ENCODE data around the gene FBXW11.
"Not testable (repeated sequence)": the region's sequence is repeated elsewhere in the genome, so short reads cannot be mapped to it uniquely, and the experiment has no call there.

Gene FBXW11

GRCh38 chr5:172006321-172007174, at the start of gene FBXW11:
FBXW11 (minus strand) TSS chr5:172006638; CDS start chr5:172006502, 136 bp downstream.
- peak; percentile 98 for DNase-seq

DNA sequence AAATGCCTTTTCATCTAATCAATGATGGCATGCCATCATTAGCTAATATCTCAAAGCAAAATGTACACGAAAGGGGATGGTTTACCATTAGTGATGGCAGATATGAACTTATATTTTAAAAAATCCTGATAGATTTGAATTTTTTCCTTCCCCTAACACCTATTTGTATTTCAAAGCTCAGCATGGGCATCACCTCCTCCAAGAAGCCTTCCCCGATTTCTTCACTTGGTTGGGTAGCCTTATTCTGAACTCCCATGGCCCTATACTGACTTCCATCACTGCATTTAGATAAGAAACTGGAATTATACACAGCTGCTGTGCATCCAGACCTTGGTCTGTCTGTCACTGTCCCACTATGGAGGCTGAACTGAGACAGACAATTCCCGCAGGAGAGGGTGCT, 49.6 kb upstream of the FBXW11 start:
- no peak for DNase-seq

DNA sequence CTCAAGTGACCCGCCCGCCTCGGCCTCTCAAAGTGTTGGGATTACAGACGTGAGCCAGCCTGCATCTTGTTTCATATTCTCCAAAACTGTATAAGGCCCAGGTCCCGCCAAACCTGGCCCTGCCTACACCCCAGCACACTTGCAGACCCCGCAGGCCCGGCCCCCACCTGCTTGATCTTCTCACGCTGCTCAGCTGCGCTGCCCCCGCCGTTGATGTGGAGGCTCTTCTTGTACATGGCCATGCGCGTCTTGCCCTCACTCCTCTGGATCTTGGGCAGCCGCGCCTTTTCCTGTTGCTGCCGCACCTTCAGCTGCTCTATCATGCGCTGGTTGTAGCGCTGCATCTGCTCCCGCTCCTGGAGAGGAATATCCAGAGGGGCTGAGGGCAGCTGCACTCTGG, 49.0 kb upstream of the FBXW11 start:
- DNase-seq: no peak

DNA sequence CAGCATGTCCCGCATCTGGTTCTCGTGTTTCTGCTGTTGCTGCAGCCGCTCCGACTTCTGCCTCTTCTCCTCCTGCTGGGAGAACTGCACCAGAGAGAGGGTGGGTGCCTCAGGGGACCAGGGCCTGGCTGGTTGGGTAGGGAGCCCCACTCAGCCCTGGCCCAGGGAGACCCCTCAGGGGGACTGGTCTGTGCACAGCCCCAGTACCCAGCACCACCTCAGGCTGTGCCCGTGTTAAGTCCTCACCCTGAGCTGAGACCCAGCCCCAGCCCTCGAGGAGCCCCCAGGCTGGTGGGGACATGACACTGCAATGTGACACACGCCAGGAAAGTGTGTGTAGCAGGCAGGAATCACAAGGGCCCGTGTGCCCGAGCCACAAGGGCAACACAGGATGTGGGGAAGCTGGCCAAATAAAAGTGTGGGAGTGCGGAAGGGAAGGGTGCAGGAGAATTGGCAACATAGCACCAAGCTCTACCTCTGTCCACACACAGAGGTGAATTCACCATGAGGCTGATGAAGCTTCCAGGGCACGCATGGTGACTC, 48.2 kb upstream of the FBXW11 start:
- DNase-seq: no peak

DNA sequence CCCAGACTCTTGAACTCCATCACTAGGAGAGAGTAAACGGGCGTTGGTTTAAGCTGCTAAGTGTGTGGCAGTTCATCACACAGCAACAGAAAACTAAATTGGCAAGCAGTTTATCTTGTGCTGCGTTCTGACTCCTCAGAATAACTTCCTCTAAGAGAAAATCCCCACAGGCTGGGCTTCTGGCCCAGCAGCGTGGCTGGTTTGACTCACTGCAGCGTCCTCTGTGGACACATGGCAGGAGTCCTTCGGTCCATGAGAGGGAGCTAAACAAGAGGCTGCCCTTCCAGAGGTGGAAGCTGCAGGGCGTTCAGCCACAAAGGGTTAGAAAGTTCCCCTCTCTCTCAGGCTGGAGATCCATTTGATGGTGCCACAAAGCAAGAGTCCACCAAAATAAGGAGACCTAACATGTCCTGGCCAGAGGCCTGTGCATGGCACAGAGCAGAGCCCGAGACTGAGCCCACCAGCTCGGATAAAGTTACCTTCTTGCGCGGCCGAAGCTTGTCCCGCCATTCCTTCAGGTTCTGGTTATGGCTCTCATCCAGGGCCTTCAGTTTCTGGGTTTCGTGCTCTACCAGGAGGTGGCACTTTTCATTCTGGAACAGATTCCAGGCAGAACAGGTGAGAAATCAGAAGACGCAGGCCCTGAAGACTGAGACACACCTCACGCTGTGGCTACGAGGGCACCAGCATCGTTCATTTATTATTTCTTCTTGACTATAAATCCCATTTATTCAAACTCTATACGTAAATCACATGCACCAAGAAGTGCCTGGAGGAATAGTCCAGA, 46.2 kb upstream of the FBXW11 start:
- no peak for DNase-seq

- DNase-seq: no peak
These were observed 45.4 kb upstream of the FBXW11 start for GRCh38 chr5:172051643-172052339.

DNA sequence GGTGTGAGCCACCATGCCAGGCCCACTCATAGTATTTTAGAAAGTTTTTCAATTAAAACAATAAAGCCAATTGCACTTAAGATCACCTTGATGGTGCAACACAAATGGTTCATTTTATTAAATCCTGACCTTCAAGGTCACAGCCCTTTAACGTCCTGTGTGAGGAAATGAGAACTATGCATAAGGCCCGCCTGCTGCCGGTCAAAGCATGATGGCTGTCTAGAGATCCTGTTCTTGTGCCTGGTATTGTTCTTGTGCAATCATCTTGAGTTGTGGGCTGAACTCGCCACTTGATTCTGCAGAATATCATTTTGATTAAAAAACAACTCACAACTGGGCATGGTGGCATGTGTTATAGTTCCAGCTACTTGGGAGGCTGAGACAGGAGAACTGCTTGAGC, 43.6 kb upstream of the FBXW11 start:
- peak; percentile 46 for DNase-seq

DNA sequence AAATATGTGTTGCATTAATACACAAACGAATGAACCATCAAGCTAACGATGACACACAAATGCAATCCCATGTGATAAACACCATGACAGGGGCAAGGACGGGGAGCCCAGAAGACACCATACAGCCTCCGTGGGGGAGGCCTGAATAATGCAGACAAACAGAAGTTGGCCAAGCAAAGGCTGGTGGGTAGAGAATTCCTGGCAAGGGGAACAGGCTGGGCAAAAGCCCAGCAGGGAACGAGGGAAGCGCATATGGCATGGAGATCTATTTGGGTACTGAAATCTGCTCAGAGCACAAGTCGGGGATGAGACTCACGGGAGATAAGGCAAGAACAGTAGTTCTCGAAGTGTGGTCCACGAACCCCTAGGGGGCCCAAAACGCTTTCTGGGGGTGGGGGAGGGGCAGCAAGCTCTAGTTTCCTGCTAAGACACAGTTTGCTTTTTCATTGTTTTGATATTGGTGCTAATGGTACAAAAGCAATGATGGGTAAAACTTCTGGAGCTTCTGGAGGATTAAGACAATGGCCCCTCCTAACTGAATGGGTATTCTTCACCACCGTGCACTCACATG, 42.9 kb upstream of the FBXW11 start:
- no peak for DNase-seq

GRCh38 chr5:172048539-172049101, 42.2 kb upstream of the FBXW11 start:
- DNase-seq: peak; percentile 24

DNA sequence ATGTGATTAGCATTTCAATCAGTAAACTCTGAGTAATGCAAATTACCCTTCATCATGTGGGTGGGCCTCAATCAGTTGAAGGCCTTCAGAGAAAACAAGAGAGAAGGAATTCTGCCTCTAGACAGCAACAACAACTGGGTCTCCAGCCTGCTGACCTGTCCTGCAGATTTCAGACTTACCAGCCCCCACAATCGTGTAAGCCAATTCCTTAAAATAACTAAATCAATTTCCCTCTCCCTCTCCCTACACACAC, 41.7 kb upstream of the FBXW11 start:
- no peak for DNase-seq

DNA sequence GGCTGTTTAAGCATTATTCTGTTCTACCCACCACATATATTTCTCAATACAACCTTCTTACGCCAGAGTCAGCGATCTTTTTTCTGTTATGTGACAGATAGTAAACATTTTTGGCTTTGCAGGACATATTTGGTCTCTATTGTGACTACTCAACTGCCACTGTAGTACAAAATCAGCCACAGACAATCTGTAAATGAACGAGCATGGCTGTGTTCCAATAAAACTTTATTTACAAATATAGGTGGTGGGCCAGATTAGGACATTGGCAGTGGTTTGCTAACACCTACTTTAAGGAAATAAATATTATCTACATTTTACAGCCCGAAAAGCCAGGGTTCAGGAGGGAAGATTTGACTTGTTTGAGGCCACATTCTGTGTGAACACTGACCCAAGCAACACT, 40.2 kb upstream of the FBXW11 start:
- no peak for DNase-seq

DNA sequence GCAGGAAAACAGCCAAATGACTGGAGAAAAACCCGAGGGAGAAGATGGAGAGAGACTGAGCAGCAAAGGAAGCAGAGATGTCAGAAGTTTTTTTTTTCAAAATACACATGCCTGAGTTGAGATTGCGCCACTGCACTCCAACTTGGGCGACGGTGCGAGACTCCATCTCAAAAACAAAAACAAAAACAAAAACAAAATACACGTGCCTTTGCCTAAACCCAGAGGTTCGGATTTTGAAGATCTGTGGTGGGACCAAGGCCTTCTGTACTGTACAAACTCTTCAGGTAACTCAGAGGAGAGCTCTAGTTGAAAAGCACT, 38.8 kb upstream of the FBXW11 start:
- DNase-seq: no peak

DNA sequence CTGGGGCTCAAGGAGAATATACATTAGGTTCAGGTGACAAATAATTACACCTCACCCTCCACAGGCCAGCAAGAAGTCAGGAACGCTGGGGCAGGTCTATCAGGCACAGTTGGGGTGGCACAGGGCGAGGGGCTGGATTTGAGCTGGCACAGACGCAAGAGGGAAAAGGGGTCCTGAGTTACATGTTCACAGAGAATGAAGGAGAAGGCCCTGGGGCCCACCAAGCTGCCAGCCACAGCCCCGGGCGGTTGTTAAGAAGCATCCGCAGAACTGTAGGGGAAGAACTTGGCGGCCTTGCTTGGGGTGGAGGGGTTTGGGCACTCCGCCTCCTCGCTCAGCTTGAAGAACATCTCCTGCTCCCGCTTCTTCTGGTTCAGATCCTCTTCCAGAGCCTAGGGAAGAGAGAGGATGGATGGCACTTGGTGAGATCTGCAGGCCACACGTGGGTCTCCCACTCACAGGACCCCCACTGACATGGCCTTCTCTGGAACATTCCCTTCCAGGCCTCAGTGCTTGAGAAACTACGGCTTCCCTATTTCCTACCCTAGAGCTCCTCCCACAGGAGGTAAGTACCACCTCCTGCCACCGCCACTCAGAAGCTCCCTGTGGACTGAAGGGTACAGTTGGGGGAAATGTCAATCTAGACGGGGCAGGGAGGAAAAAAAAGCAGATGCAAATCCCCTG, 38.3 kb upstream of the FBXW11 start:
- DNase-seq: no peak

DNA sequence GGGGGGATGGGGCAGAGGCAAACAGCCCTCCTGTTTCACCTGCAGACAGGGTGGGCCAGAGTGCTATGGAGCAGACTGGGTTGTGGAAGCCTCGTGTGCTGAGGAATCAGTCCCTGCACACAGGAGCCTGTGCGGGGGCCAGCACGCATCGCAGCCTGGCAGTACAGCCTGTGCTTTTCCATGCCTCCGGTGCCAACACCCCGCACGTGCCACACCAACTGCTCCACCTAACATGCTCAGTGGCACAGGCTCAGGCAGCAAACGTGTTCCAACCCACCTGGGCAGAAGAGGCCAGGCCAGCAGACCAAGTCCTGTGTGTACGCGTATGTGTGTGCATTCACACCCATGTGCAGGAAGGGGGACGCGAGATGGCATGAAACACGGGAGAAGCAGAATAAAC, 37.4 kb upstream of the FBXW11 start:
- no peak for DNase-seq

DNA sequence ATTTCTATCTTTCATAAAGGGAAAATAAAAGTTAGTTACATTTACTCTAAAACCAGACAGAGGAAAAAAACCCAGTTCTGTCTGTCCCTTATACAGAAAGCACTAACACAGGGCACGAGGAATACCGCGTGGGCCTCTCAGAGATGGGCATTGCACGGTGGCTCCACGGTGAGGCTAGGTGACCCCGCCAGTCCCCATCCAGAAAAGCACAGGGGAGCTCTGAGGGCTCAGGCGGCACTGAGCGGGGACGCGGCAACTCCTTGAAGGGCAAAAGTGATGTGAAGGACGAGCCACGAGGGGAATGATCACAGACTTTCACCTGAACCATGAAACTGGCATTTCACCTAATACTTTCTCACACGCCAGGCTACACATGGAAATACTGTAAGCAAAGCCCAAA, 35.7 kb upstream of the FBXW11 start:
- DNase-seq: no peak

DNA sequence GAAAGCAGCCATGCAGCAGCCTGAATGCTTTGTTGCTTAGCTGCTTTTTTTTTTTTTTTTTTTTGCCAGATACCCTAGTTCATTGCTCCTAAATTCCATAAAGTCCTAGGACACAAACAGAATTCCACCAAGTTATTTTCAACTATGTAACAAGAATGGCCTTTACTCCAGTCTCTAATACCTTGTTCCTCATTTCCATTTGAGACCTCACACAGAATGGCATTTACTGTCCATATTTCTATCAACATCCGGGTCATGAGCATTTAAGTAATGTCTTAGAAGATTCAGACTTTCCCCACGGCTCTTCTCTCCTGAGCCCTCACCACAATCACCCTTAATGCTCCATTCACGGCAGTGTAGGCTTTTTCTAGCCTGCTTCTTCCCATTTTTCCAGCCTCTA, 31.7 kb upstream of the FBXW11 start:
- peak; percentile 30 for DNase-seq

DNA sequence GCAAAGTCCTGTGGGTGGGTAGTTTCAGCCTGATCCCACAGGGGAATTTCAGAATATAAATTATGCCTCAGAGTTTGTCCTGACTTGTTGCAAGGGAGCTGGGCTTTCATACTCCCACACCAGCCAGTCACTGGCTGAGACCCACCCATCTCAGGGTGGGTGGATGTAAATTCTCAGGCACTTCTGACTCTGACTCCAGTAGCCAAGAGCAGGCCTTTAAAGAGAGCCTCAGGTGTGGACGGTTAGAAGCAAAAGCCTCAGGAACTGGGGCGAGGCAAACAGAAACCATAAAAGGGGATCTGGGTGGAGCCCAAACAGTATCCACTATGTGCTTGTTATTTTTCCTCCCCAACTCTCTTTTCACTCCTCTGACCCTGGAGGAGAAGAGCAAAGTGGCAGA, 28.6 kb upstream of the FBXW11 start:
- DNase-seq: peak; percentile 58

DNA sequence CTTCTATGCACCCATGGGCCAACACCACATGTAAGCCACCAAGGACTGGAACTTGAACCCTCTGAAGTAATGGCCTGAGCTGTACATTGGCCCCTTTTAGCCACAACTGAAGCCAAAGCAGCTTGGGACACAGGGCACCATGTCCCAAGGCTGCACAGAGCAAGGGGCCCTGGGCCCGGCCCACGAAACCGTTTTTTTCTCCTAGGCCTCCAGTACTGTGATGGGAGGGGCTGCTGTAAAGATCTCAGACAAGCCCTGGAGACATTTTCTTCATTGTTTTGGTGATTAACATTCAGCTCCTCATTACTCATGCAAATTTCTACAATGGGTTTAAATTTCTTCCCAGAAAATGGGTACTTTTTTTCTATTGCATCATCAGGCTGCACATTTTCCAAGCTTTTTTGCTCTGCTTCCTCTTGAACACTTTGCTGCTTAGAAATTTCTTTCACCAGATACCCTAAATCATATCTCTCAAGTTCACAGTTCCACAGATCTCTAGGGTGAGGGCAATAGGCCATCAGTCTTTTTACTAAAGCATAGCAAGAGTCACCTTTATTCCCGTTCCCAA, 25.5 kb upstream of the FBXW11 start:
- DNase-seq: no peak

DNA sequence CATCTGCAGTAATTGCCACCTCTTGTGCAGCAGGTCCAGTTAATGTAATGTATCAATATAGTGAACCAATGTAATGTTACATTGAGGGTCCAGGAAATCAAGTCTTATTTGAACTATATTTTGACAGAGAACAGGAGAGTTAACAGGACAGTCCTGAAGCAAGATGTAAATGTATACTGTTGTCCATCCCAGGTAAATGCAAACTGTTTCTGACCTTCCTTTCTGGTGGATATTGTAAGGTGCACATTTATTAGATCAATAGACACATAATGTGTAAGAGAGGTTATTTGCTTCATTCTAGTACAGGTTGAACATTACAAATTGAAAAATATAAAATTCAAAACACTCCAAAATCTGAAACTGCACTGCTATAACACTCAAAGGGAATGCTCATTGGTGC, 23.4 kb upstream of the FBXW11 start:
- no peak for DNase-seq

DNA sequence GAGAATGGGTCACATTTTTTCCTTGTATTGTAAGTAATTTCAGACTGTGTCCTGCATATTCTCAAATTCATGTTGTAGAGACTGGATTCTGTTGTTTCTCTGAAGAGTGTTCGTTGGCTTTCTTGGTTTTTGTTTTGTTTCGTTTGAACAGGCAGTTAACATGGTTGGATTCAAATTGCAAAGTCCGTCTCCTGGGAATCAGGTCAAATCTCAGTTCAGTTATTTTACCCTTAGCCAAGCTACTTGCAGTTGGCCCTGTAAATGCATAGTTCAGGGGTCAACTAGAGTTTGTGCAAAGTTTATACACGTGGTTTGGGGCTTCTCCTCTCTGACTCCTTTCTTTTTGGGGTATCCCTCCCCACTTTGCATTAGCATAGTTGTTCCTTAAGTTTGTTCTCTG, 21.7 kb upstream of the FBXW11 start:
- no peak for DNase-seq

DNA sequence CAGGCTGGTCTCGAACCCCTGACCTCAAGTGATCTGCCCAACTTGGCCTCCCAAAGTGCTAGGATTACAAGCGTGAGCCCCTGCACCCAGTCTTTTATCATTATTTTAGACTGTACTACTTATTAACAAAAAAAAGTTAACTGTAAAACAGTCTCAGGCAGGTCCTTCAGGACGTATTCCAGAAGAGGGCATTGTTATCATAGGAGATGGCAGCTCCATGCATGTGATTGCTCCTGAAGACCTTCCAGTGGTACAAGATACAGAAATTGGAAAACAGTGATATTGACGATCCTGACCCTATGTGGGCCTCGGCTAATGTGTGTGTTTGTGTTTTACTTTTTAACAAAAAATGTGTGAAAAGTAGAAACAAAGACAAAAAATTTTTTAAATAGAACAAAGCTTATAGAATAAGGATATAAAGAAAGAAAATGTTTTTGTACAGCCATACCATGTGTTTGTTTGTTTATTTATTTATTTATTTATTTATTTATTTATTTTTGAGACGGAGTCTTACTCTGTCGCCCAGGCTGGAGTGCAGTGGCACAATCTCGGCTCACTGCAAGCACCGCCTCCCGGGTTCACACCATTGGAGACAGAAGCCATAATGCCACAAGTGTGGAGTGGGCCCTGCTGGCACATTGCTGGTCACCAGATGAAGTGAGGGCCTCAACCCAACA, 13.8 kb upstream of the FBXW11 start:
- DNase-seq: not testable (repeated sequence)

DNA sequence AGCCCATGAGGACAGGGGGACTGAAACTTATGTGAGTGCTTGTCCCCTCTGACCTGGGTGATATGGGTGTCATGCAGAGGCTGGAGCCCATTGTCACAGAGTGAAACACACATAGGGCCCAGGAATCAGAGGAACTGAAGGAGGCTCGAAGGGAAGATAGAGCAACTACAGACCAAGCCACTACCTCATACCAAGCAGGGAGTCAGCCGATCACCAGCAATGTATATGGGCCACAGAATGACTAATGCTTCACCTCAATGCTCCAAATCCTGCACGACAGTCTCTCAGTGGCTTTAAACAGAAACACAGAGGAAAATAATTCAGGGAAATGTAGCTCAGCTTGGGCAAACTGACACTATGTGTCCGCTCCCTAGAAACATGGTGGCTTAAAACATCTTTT, 8.9 kb upstream of the FBXW11 start:
- no peak for DNase-seq
